Tibial nerve (tissue), 3 donors: ENCODE measurements around the gene TKT.

ENCODE experiments used
- CTCF ChIP-seq, 5 experiments: fragments of 200-600 bp in 3 of 5; fragments of 450-650 bp in 2 of 5; sonication (generic) in 3 of 5; IDR thresholded peaks; one replicate each; pipeline ENCODE4 v1.5.1; 2016 to 2019; ENCODE audit warnings: antibody characterized with exemption in 5 of 5, mild to moderate bottlenecking in 3 of 5, moderate library complexity in 2 of 5
- POLR2A ChIP-seq, 2 donors: fragments of 450-650 bp; IDR thresholded peaks; one replicate each; pipeline ENCODE4 v1.6.1; 2017; ENCODE audit warnings: antibody characterized with exemption in 2 of 2, mild to moderate bottlenecking in 2 of 2, moderate library complexity in 2 of 2

GRCh38 chr3:53211706-53212702, 43.8 kb downstream of the TKT start:
- TF ChIP-seq POLR2A (IDR thresholded peaks at IDR 0.05) (no peak), CTCF (IDR thresholded peaks at IDR 0.05) (no peak)
